Erythroblast (primary cell): ENCODE measurements around the gene BACH2.

Experiments used
- GATA1 ChIP-seq: IDR thresholded peaks from 2 replicates; pipeline ENCODE4 v1.6.1; 2011; ENCODE audit warnings: low read depth, mild to moderate bottlenecking, control low read depth, low read length, moderate library complexity
- POLR2A ChIP-seq: IDR thresholded peaks from 2 replicates; pipeline ENCODE4 v1.6.1; 2011; ENCODE audit warnings: mild to moderate bottlenecking, low read length

GRCh38 chr6:89932245-89932802 lies 364.3 kb downstream of the BACH2 start:
- no peak for TF ChIP-seq POLR2A
- no peak for TF ChIP-seq GATA1
